PC-3 (cell line): ENCODE measurements around the gene TXNDC5. TPM values are rescaled to one million over a fixed set of nuclear protein-coding genes. Genes with fewer than 3 reads are reported as not detected.

Experiments
- ATAC-seq: fragments of 200-7000 bp; cut with Tn5 transposase; 2 replicates; pipeline ENCODE4 v1.9.1; 2020; ENCODE audit warnings: mild to moderate bottlenecking, moderate library complexity
- BruUV-seq: library from RNA; stranded (reverse); fragments of 400-500 nt; replicated peaks from 2 replicates; lab custom pipeline; 2021; lab: Mats Ljungman, UMichigan
- CTCF ChIA-PET: fragments of 300-600 bp; sonication (Branson Sonifier 250); formaldehyde crosslinking; loops from one replicate; lab custom pipeline; 2022; ENCODE audit warnings: antibody characterized with exemption; lab: Charles Lee
- POLR2A ChIA-PET: fragments of 300-600 bp; sonication (Branson Sonifier 250); formaldehyde crosslinking; loops from one replicate; lab custom pipeline; 2022; ENCODE audit warnings: antibody characterized with exemption; ENCODE audit not compliant: unreplicated experiment; lab: Charles Lee
- DNase-seq: peaks from one replicate; pipeline ENCODE4 v3.0.0-alpha.2; 2015
- H2AFZ ChIP-seq: fragments of 300-600 bp; sonication (generic); 2 replicates; pipeline ENCODE4 v1.6.0; 2016; ENCODE audit warnings: antibody characterized with exemption, low read length
- H3F3A ChIP-seq: fragments of 300-600 bp; sonication (generic); one replicate; pipeline ENCODE4 v1.6.0; 2017; ENCODE audit warnings: antibody characterized with exemption, low read length, control low read depth, mild to moderate bottlenecking; ENCODE audit not compliant: unreplicated experiment
- H3K27ac ChIP-seq: fragments of 300-600 bp; sonication (generic); 2 replicates; pipeline ENCODE4 v1.5.1; 2016; ENCODE audit warnings: mild to moderate bottlenecking, low read length
- H3K27me3 ChIP-seq: fragments of 300-600 bp; sonication (generic); 2 replicates; pipeline ENCODE4 v1.6.1; 2016; ENCODE audit warnings: low read length, mixed read lengths
- H3K36me3 ChIP-seq: fragments of 300-600 bp; sonication (generic); 2 replicates; pipeline ENCODE4 v1.6.1; 2016; ENCODE audit warnings: low read depth, mixed run types, low read length, mixed read lengths
- H3K4me1 ChIP-seq: fragments of 300-600 bp; sonication (generic); 2 replicates; pipeline ENCODE4 v1.5.1; 2016; ENCODE audit warnings: low read length; ENCODE audit not compliant: insufficient read depth
- H3K4me2 ChIP-seq: fragments of 300-600 bp; sonication (generic); 2 replicates; pipeline ENCODE4 v1.6.0; 2016; ENCODE audit warnings: low read length
- H3K4me3 ChIP-seq: fragments of 300-600 bp; sonication (generic); 2 replicates; pipeline ENCODE4 v1.5.1; 2016; ENCODE audit warnings: mild to moderate bottlenecking, low read length, mixed read lengths
- H3K79me2 ChIP-seq: fragments of 300-600 bp; sonication (generic); 2 replicates; pipeline ENCODE4 v1.6.1; 2017; ENCODE audit warnings: low read length, mixed read lengths
- H3K9ac ChIP-seq: fragments of 300-600 bp; sonication (generic); 2 replicates; pipeline ENCODE4 v1.6.0; 2016; ENCODE audit warnings: mild to moderate bottlenecking, low read length
- H3K9me2 ChIP-seq: fragments of 300-600 bp; sonication (generic); replicated peaks from 2 replicates; pipeline ENCODE4 v1.6.1; 2016; ENCODE audit warnings: mixed run types, low read length, mixed read lengths
- H3K9me3 ChIP-seq: fragments of 300-600 bp; sonication (generic); 2 replicates; pipeline ENCODE4 v1.6.1; 2016; ENCODE audit warnings: low read length, mixed read lengths
- H4K20me1 ChIP-seq: fragments of 300-600 bp; sonication (generic); 2 replicates; pipeline ENCODE4 v1.6.1; 2016; ENCODE audit warnings: low read length, mixed read lengths
- CTCF ChIP-seq: fragments of 300-600 bp; sonication (generic); conservative IDR thresholded peaks from 2 replicates; pipeline ENCODE4 v1.5.1; 2017; ENCODE audit warnings: antibody characterized with exemption, low read depth, mild to moderate bottlenecking, low read length
- EZH2 ChIP-seq: fragments of 300-600 bp; sonication (generic); IDR thresholded peaks from one replicate; pipeline ENCODE4 v1.6.1; 2017; ENCODE audit warnings: antibody characterized with exemption, mild to moderate bottlenecking, low read length; ENCODE audit not compliant: unreplicated experiment
- EZH2phosphoT487 ChIP-seq: fragments of 300-600 bp; sonication (generic); IDR thresholded peaks from 2 replicates; pipeline ENCODE4 v1.6.1; 2018; ENCODE audit warnings: mild to moderate bottlenecking, antibody characterized with exemption, low read length, borderline replicate concordance
- intact Hi-C: fragments of 100-400 bp; cut with micrococcal nuclease; formaldehyde crosslinking; loops from 2 replicates; pipeline ENCODE4 v1.9.0; 2023
- total RNA-seq: library from RNA; depleted of rRNA; stranded (reverse); fragments of >200 nt; gene quantifications from 2 replicates; pipeline ENCODE4 v1.2.3, GENCODE V29; 2014

Gene TXNDC5
- total RNA-seq, 1 experiment from 2014 or later: 221 TPM

GRCh38 chr6:7848229-7848628 lies 62.4 kb downstream of the TXNDC5 start:
- no peak for TF ChIP-seq EZH2
- TF ChIP-seq CTCF: no peak
- no peak for TF ChIP-seq EZH2phosphoT487
- ChIA-PET POLR2A (no interaction called here), CTCF (no interaction called here)
- Histone ChIP-seq H2AFZ (no peak overlapping the region), H3K79me2 (no peaks in the 10 kb centered on the region), H3K4me2 (no peak overlapping the region), H3K36me3 (no peaks in the 10 kb centered on the region), H4K20me1 (no peaks in the 10 kb centered on the region), H3K9me2 (no peaks in the 10 kb centered on the region), H3K4me3 (no peak overlapping the region), H3K9me3 (peaks cover 6% of the 10 kb centered on the region), H3K27ac (no peak overlapping the region), H3K27me3 (no peaks in the 10 kb centered on the region), H3F3A (no peaks in the 10 kb centered on the region), H3K9ac (no peak overlapping the region), H3K4me1 (no peaks in the 10 kb centered on the region)
- no peak for DNase-seq
- no peak for ATAC-seq
- intact Hi-C loops: no loop called here
- no TSS peak for BruUV-seq

- no peak for DNase-seq
- no peaks in the 10 kb centered on the region for H3K79me2 ChIP-seq
- H3K4me3 ChIP-seq: no peak overlapping the region
- no peak overlapping the region for H2AFZ ChIP-seq
- H3K9me2 ChIP-seq: no peaks in the 10 kb centered on the region
- peaks cover 6% of the 10 kb centered on the region for H3K9me3 ChIP-seq
- H3K9ac ChIP-seq: no peak overlapping the region
- no peak overlapping the region for H3K27ac ChIP-seq
- CTCF ChIA-PET: no interaction called here
- no peak for TF ChIP-seq EZH2phosphoT487
- TF ChIP-seq EZH2: no peak
- TF ChIP-seq CTCF: no peak
- no peak overlapping the region for H3K4me2 ChIP-seq
- ATAC-seq: no peak
- H3K36me3 ChIP-seq: no peaks in the 10 kb centered on the region
- no TSS peak for BruUV-seq
- H3F3A ChIP-seq: no peaks in the 10 kb centered on the region
- POLR2A ChIA-PET: no interaction called here
- H4K20me1 ChIP-seq: no peaks in the 10 kb centered on the region
- no peaks in the 10 kb centered on the region for H3K4me1 ChIP-seq
- intact Hi-C loops: no loop called here
- no peaks in the 10 kb centered on the region for H3K27me3 ChIP-seq
These were observed 63.4 kb downstream of the TXNDC5 start for GRCh38 chr6:7846966-7847818.

- no peaks in the 10 kb centered on the region for H3K27me3 ChIP-seq
- intact Hi-C loops: no loop called here
- no peak for DNase-seq
- H3K9me2 ChIP-seq: no peaks in the 10 kb centered on the region
- H3K4me3 ChIP-seq: no peak overlapping the region
- no peak overlapping the region for H3K27ac ChIP-seq
- ChIA-PET CTCF (no interaction called here), POLR2A (no interaction called here)
- H3K79me2 ChIP-seq: no peaks in the 10 kb centered on the region
- no peaks in the 10 kb centered on the region for H3K9me3 ChIP-seq
- H3K36me3 ChIP-seq: no peaks in the 10 kb centered on the region
- H3F3A ChIP-seq: no peaks in the 10 kb centered on the region
- no peaks in the 10 kb centered on the region for H3K4me1 ChIP-seq
- TF ChIP-seq EZH2phosphoT487: no peak
- TF ChIP-seq CTCF: no peak
- TF ChIP-seq EZH2: no peak
- no peak overlapping the region for H2AFZ ChIP-seq
- H4K20me1 ChIP-seq: no peaks in the 10 kb centered on the region
- H3K9ac ChIP-seq: no peak overlapping the region
- BruUV-seq: no TSS peak
- no peak overlapping the region for H3K4me2 ChIP-seq
- ATAC-seq: no peak
These were observed 68.7 kb downstream of the TXNDC5 start for GRCh38 chr6:7841781-7842468.
